MG63 (cell line): ENCODE measurements around the gene ACAD10. TPM values are rescaled to one million over a fixed set of nuclear protein-coding genes. Genes with fewer than 3 reads are reported as not detected.

Experiments
- DNase-seq: peaks from one replicate; pipeline ENCODE4 v3.0.0-alpha.2; 2020
- H3K27me3 ChIP-seq: fragments of 250-450 bp; sonication (Bioruptor Pico); 2 replicates; pipeline ENCODE4 v1.5.1; 2020; ENCODE audit warnings: mild to moderate bottlenecking, moderate library complexity
- H3K36me3 ChIP-seq: fragments of 250-450 bp; sonication (Bioruptor Pico); 2 replicates; pipeline ENCODE4 v1.5.1; 2020; ENCODE audit warnings: mild to moderate bottlenecking, moderate library complexity
- H3K4me3 ChIP-seq: fragments of 250-450 bp; sonication (Bioruptor Pico); 2 replicates; pipeline ENCODE4 v1.5.1; 2020; ENCODE audit warnings: mild to moderate bottlenecking, moderate library complexity
- H3K9me3 ChIP-seq: fragments of 250-450 bp; sonication (Bioruptor Pico); 2 replicates; pipeline ENCODE4 v1.5.1; 2020; ENCODE audit warnings: mild to moderate bottlenecking, moderate library complexity
- total RNA-seq: library from RNA; depleted of rRNA; stranded (reverse); fragments of >200 nt; shearing (Covaris generic); gene quantifications from 2 replicates; pipeline ENCODE4 v1.2.3, GENCODE V29; 2014; ENCODE audit warnings: low replicate concordance

Gene ACAD10
- total RNA-seq, 1 experiment from 2014 or later = 17.3 TPM

DNA sequence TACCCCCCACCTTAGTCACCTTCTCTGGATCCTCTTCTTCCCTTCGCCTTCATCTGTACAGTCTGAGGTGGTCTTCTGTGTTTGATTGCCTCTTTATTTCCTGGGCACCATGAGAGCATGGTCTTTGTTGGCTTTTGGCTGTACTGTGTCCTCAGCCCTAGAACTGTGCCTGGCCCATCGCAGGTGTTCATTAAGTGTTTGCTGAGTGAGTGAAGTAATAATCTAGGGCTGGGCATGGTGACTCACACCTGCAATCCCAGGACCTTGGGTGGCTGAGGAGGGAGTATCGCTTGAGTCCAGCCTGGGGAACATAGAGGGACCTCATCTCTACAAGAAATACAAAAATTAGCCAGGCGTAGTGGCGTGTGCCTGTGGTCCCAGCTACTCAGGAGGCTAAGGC is 94.8 kb downstream of the ACAD10 start:
- H3K27me3 ChIP-seq = no peaks in the 10 kb centered on the region
- H3K9me3 ChIP-seq = no peaks in the 10 kb centered on the region
- no peak for DNase-seq
- peaks cover 9% of the 10 kb centered on the region for H3K36me3 ChIP-seq
- no peak overlapping the region for H3K4me3 ChIP-seq

DNA sequence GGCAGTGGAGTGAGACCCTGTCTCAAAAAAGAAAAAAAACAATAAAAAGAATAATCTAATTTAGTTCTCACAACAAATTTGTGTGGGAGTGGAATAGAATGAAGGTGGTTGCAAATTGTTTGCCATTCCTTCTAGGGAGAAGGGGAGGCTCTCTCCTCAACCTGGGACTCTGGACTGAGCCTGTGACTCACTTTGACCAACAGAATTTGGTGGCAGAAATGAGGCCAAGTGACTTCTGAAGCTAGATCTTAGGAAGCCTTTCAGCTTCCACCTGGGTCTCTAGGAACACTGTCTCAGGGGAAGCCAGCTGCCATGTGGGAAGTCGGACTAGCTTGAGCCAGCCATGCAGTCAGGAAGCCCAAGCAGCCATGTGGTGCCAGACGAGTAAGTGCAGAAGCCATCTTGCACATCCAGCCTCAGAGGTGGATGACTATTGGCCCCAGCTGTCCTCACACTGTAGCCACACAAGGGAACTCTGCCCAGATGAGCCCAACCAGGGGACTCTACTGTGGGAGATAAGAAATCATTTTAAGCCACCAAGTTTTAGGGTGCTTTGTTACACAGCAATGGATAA is 95.3 kb downstream of the ACAD10 start:
- Histone ChIP-seq H3K36me3 (peaks cover 11% of the 10 kb centered on the region), H3K4me3 (no peak overlapping the region), H3K9me3 (no peaks in the 10 kb centered on the region), H3K27me3 (no peaks in the 10 kb centered on the region)
- no peak for DNase-seq

DNA sequence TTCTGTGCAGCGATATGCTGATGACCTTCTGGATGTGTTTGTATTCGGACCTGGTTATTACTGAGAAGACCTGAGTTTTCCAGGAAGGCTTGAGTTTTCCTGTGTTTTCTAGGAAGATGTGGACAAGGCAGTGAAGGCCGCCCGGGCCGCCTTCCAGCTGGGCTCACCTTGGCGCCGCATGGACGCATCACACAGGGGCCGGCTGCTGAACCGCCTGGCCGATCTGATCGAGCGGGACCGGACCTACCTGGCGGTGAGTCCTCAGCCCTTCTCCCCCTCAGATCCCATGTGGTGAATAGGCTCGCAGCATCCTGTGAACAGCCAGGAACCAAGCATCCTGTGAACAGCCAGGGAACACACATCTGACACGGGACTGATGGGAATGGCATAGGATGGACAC is 97.2 kb downstream of the ACAD10 start:
- no peaks in the 10 kb centered on the region for H3K9me3 ChIP-seq
- H3K36me3 ChIP-seq = peaks cover 6% of the 10 kb centered on the region
- DNase-seq = no peak
- H3K4me3 ChIP-seq = no peak overlapping the region
- no peaks in the 10 kb centered on the region for H3K27me3 ChIP-seq

DNA sequence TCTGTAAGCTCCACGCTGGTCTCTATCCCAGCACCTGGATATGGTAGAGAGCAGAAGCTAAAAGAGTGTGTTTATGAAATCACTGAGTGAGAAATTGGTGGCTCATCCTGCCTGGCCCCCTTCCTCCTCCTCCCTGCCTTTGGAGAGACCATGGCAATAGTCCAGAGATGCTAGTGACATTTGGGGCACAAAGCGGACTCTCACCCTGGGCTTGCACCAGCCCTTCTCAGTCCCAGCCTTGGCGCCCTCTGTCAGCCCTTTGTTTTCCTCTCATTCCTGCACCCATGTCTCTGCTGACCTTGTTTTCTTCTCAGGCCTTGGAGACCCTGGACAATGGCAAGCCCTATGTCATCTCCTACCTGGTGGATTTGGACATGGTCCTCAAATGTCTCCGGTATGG is 99.1 kb downstream of the ACAD10 start:
- Histone ChIP-seq H3K36me3 (peaks cover 6% of the 10 kb centered on the region), H3K9me3 (no peaks in the 10 kb centered on the region), H3K4me3 (no peak overlapping the region), H3K27me3 (no peaks in the 10 kb centered on the region)
- no peak for DNase-seq

DNA sequence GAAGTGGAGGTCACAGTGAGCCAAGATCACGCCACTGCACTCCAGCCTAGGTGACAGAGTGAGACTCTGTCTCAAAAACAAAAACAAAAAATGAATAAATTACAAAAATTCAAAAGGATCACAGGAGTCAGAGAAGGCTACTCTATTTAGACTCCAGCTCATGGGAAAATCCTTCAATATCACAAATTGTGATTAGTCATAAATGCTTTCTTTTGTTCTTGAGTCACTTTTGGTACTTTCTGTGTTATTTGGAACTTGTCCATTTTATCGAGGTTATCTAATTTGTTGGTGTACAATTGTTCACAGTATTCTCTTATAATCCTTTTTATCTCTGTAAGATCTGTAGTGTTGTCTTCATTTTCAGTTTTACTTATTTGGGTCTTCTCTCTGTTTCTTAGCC is 99.8 kb downstream of the ACAD10 start:
- H3K27me3 ChIP-seq = no peaks in the 10 kb centered on the region
- no peak overlapping the region for H3K4me3 ChIP-seq
- no peak for DNase-seq
- H3K36me3 ChIP-seq = peaks cover 6% of the 10 kb centered on the region
- no peaks in the 10 kb centered on the region for H3K9me3 ChIP-seq

DNA sequence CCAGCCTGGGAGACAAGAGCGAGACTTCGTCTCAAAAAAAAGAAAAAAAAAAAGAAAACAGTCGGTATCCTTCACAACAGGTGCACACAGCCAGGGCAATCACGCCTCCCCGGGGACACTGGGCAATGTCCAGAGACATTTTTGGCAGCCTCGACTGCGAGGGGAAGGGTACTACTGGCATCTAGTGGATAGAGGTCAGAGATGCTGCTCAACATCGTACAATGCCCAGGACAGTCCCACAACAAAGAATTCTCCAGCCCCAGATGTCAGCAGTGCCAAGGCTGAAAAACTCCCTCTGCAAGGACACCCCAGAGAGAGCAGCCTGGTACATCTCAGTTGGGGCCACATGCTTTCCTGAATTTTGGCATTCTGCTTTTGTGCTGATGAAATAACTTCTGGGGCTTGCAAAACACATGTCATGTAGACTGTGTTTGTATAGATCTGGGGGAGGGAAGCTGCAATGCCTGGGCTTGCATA is 102.4 kb downstream of the ACAD10 start:
- Histone ChIP-seq H3K27me3 (no peaks in the 10 kb centered on the region), H3K36me3 (peaks cover 4% of the 10 kb centered on the region), H3K4me3 (no peak overlapping the region), H3K9me3 (no peaks in the 10 kb centered on the region)
- DNase-seq = peak; percentile 14

DNA sequence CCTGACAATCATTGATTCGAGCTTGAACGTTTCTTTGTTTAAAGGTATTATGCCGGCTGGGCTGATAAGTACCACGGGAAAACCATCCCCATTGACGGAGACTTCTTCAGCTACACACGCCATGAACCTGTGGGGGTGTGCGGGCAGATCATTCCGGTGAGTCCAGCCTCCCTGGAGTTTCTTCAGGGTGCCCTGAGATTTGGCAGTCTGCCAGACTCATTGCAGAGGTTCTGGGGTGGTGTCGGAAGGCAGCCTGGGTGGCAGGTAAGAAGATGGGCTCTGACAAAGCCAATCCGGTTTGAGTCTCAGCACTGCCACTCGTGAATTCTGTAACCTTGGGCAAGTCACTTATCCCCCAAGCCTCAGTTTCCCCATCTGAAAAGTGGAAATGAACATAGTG is 103.9 kb downstream of the ACAD10 start:
- H3K9me3 ChIP-seq = no peaks in the 10 kb centered on the region

DNA sequence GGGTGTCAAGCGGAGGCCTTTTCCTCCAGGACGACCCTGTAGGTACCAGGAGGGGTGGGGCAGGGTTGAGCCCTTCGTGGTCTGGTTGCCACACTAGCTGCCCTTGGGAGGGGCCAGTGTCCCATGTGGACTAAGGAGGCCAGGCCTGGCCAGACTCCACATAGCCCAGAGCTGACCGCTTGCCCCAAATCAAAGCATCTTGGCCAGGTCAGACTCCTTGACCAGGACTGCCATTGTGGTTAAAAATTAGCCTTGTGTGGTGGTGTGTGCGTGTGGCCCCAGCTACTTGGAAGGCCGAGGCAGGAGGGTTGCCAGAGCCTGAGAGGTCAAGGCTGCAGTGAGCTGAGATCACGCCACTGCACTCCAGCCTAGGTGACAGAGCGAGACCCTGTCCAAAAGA is 105.7 kb downstream of the ACAD10 start:
- no peaks in the 10 kb centered on the region for H3K9me3 ChIP-seq
- DNase-seq = no peak

More for the DNA sequence above, 103.9 kb downstream of the ACAD10 start:
- no peak overlapping the region for H3K4me3 ChIP-seq
- DNase-seq = no peak
- no peaks in the 10 kb centered on the region for H3K27me3 ChIP-seq
- peaks cover 4% of the 10 kb centered on the region for H3K36me3 ChIP-seq

DNA sequence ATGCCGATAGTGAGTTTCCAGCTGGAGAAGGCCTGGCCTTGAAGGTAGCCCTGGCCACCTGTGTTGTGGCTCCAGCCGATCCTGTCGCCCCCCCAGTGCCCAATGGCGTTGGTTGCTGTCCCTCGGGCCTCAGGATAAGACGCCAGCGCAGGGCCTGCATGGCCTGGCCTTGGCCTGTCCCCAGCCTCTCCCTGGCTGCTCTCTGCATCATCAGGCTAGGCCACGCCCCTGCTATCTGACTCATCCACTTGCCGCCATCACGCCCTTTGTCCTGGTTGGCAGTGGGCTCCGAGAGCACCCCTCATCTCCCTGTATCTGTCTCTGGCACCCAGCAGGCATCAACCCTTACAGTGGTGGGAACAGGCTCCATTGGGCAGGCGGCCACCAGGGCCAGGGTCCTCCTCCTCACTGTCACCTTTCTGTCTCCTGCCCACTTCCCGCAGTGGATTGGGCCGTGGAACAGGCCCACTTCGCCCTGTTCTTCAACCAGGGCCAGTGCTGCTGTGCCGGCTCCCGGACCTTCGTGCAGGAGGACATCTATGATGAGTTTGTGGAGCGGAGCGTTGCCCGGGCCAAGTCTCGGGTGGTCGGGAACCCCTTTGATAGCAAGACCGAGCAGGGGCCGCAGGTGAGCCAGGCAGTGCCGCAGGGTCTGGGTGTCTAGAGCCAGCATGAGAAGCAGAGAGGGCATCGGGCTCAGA is 106.5 kb downstream of the ACAD10 start:
- Histone ChIP-seq H3K4me3 (no peak overlapping the region), H3K9me3 (no peaks in the 10 kb centered on the region), H3K27me3 (no peaks in the 10 kb centered on the region), H3K36me3 (no peaks in the 10 kb centered on the region; the same call in none of the 2 replicates)
- peak; percentile 32 for DNase-seq

More for the DNA sequence above, 105.7 kb downstream of the ACAD10 start:
- H3K4me3 ChIP-seq = no peak overlapping the region
- H3K27me3 ChIP-seq = no peaks in the 10 kb centered on the region
- H3K36me3 ChIP-seq = no peaks in the 10 kb centered on the region; the same call in none of the 2 replicates

DNA sequence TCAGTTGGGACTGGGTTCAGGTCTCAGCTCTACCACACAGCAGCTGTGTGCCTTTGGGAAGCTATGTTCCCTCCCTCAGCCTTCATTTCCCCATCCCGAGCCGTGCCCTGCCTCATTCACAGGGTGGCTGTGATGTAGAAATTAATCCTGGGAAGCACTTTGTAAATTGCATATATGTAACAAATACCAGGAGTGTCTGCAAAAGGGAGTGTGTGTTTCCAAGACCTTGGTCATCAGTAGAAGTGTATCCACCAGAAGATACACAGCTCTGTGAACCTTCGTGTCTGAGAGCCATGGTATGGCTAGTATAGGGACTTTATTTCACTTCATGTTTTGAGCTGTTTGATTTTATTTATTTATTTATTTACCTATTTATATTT is 107.0 kb downstream of the ACAD10 start:
- H3K9me3 ChIP-seq = no peaks in the 10 kb centered on the region
- H3K36me3 ChIP-seq = no peaks in the 10 kb centered on the region; the same call in none of the 2 replicates
- no peak for DNase-seq
- no peaks in the 10 kb centered on the region for H3K27me3 ChIP-seq
- no peak overlapping the region for H3K4me3 ChIP-seq

DNA sequence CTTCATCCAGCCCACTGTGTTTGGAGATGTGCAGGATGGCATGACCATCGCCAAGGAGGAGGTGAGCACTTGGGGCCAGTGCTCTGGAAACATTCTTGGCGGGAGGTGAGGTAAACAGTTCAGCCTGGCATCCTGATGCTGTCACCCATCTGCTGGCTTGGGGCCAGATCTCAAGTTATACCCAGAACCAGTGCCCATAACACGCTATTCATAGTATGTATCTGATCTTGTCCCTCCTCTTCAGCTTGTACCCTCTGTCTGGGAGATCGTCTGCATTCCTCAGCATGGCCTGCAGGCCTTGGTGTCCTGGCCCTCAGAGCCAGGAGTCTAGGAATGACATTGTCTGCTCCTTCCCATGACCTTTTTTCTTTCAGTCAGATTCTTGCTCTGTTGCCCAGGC is 112.3 kb downstream of the ACAD10 start:
- no peak for DNase-seq

DNA sequence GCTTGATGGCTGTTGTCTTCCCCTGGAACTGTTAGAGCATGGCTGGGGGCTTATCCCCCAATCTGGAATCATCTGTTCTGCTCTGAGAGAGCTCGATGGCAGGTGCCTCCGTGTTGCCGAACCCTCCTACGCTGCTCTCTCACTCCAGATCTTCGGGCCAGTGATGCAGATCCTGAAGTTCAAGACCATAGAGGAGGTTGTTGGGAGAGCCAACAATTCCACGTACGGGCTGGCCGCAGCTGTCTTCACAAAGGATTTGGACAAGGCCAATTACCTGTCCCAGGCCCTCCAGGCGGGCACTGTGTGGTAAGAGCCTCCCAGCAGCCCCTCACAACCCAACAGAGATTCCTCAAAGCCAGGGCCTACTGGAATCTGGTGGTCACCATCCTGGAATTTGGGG is 113.9 kb downstream of the ACAD10 start:
- no peaks in the 10 kb centered on the region for H3K27me3 ChIP-seq
- no peaks in the 10 kb centered on the region for H3K9me3 ChIP-seq
- peaks cover 14% of the 10 kb centered on the region for H3K36me3 ChIP-seq
- no peak for DNase-seq
- H3K4me3 ChIP-seq = no peak overlapping the region

More for the DNA sequence above, 112.3 kb downstream of the ACAD10 start:
- Histone ChIP-seq H3K9me3 (no peaks in the 10 kb centered on the region), H3K4me3 (no peak overlapping the region), H3K36me3 (peaks cover 14% of the 10 kb centered on the region), H3K27me3 (no peaks in the 10 kb centered on the region)

DNA sequence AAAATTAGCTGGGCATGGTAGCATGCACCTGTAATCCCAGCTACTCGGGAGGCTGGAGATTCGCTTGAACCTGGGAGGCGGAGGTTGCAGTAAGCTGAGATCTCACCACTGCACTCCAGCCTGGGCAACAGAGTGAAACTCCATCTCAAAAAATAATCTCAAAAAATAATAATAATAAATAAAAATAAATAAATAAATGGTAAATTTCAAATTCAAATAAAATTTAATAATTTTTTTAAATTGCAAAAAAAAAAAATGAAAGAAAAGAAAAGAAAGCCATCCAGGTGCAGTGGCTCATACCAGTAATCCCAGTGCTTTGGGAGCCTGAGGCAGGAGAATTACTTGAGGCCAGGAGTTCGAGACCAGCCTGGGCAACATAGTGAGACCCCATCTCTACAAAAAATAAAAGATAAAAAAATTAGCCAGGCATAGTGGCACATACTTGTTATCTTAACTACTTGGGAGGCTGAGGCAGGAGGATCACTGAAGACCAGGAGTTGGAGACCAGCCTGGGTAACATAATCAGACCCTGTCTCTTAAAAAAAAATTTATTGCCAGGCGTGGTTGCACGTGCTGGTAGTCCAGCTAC is 117.3 kb downstream of the ACAD10 start:
- Histone ChIP-seq H3K9me3 (no peaks in the 10 kb centered on the region), H3K36me3 (peaks cover 14% of the 10 kb centered on the region), H3K4me3 (no peak overlapping the region), H3K27me3 (no peaks in the 10 kb centered on the region)
- DNase-seq = no peak

DNA sequence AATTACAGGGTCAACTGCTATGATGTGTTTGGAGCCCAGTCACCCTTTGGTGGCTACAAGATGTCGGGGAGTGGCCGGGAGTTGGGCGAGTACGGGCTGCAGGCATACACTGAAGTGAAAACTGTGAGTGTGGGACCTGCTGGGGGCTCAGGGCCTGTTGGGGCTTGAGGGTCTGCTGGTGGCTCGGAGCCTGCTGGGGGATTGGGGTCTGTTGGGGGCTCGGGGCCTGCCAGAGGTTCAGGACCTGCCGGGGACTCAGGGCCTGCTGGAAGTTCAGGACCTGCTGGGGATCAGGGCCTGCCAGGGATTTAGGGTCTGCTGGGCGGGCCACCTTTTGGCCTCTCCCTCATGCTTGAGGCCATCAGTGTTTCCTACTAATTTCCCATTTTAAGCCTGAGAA is 118.0 kb downstream of the ACAD10 start:
- Histone ChIP-seq H3K9me3 (no peaks in the 10 kb centered on the region), H3K36me3 (peaks cover 14% of the 10 kb centered on the region), H3K27me3 (no peaks in the 10 kb centered on the region), H3K4me3 (no peak overlapping the region)
- no peak for DNase-seq

DNA sequence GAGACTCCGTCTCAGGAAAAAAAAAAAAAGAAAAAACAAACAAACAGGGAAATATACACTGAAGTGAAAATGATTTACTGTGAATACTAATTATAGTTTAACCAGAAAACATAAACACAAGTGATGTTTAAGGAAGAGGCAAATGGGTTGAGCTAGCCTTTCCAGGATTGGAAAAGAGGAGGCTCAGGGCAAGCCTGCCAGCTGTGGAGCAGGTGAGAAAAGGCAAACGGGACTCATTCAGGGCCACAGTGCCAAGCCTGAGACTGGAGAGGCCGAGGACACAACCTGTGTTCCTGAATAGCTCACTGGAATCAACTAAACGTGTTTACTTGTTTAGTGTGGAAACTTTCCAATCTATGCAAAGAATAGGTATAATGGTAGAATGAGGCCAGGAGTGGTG is 120.5 kb downstream of the ACAD10 start:
- Histone ChIP-seq H3K4me3 (no peak overlapping the region), H3K36me3 (peaks cover 3% of the 10 kb centered on the region; the same call in 1 of the 2 replicates), H3K9me3 (no peaks in the 10 kb centered on the region), H3K27me3 (no peaks in the 10 kb centered on the region)
- DNase-seq = no peak
